H1 (cell line): ENCODE results near the gene GLP1R. TPM values are rescaled to one million over a fixed set of nuclear protein-coding genes. Genes with fewer than 3 reads are reported as not detected.

Experiments used
- CTCF ChIP-seq, 3 experiments: IDR thresholded peaks; 1 replicate in 2 of 3; 2 replicates in 1 of 3; pipeline versions ENCODE4 v1.5.1 to v1.6.1; 2011; ENCODE audit warnings: low read length in 3 of 3, mild to moderate bottlenecking in 3 of 3, inconsistent platforms in 2 of 3, low read depth in 1 of 3, moderate library complexity in 1 of 3; ENCODE audit not compliant: insufficient read depth in 1 of 3; ENCODE audit errors: control extremely low read depth in 1 of 3
- GABPA ChIP-seq: IDR thresholded peaks from 2 replicates; pipeline ENCODE4 v1.6.1; 2011; ENCODE audit warnings: mild to moderate bottlenecking, low read length, moderate library complexity, borderline replicate concordance; ENCODE audit not compliant: insufficient read depth
- KDM5A ChIP-seq: fragments of 200-600 bp; IDR thresholded peaks from 2 replicates; pipeline ENCODE4 v1.7.1; 2012; ENCODE audit warnings: mild to moderate bottlenecking, low read length, inconsistent platforms, mixed read lengths
- SIN3A ChIP-seq, 2 experiments: IDR thresholded peaks in 1 of 2; conservative IDR thresholded peaks in 1 of 2; 2 replicates each; pipeline ENCODE4 v1.6.1; 2011 to 2012; ENCODE audit warnings: low read length in 2 of 2, improper control_type of control experiment in 1 of 2, low read depth in 1 of 2, mild to moderate bottlenecking in 1 of 2
- TCF12 ChIP-seq: IDR thresholded peaks from 2 replicates; pipeline ENCODE4 v1.6.1; 2011; ENCODE audit warnings: low read depth, mild to moderate bottlenecking, low read length
- TEAD4 ChIP-seq: IDR thresholded peaks from 2 replicates; pipeline ENCODE4 v1.6.1; 2012; ENCODE audit warnings: low read depth, low read length, inconsistent platforms, mixed read lengths
- polyA plus RNA-seq, 7 experiments: library from polyadenylated mRNA; depleted of rRNA in 3 of 7; stranded (reverse) in 5 of 7; unstranded in 2 of 7; fragments of >200 nt in 5 of 7; fragments of 200-250 nt in 2 of 7; gene quantifications; 1 replicate in 5 of 7; 2 replicates in 1 of 7; 4 replicates in 1 of 7; pipeline versions ENCODE4 v1.2.1 to v1.2.3, GENCODE V29; 2011 to 2013; ENCODE audit warnings: missing spikeins in 2 of 7, mixed read lengths in 2 of 7
- total RNA-seq: library from RNA; stranded (reverse); fragmentation: NEBNext Ultra II Directional; extraction: Animal tissue kit (Norgen Biotek cat#: 25700); gene quantifications from 2 replicates; pipeline ENCODE4 v1.2.1, GENCODE V29; 2021

Gene GLP1R
- total and polyA plus RNA-seq, 2 of the 8 experiments (the other 6 are each of a cell fraction or from before 2014, with no cell fraction given): 2.6 to 2.7 TPM

GRCh38 chr6:39088331-39088730 is 39.8 kb downstream of the GLP1R start (continued):
- peak; percentile 56 to 73 (median 67) for TF ChIP-seq CTCF (IDR thresholded peaks at IDR 0.05; ENCODE audit: control extremely low read depth in 1 of 3, insufficient read depth in 1 of 3, low read depth in 1 of 3, low read length in 3 of 3)
- peak; percentile 31; the same call in 1 of the 2 replicates for TF ChIP-seq GABPA
- TF ChIP-seq TEAD4: peak; percentile 84
- TF ChIP-seq KDM5A: no peak
- TF ChIP-seq TCF12: 0 out of 2 replicates have a peak, but pooled peaks have one; percentile 84
- TF ChIP-seq SIN3A (conservative IDR thresholded peaks at IDR 0.05 in 1 of 2, IDR thresholded peaks at IDR 0.05 in 1 of 2; ENCODE audit: low read depth in 1 of 2, low read length in 2 of 2): peak; percentile 95 to 99
- TF ChIP-seq, all 59 proteins: peak for 10
